Activated CD4-positive, alpha-beta T cell treated with anti-CD3 and anti-CD28 coated beads for 36 hours (primary cell): ENCODE data around the gene ARPC1B. TPM values are rescaled to one million over a fixed set of nuclear protein-coding genes. Genes with fewer than 3 reads are reported as not detected.

Experiments used
- ATAC-seq: fragments of 200-7000 bp; cut with Tn5 transposase; one replicate; pipeline ENCODE4 v1.10.0; 2021; ENCODE audit warnings: mild to moderate bottlenecking, moderate library complexity
- CTCF ChIA-PET: fragments of 350-600 bp; sonication (Branson Sonifier 250); formaldehyde crosslinking; loops from one replicate; lab custom pipeline; 2021; ENCODE audit warnings: antibody characterized with exemption; lab: Charles Lee
- POLR2A ChIA-PET: fragments of 350-600 bp; sonication (Branson Sonifier 250); formaldehyde crosslinking; loops from one replicate; lab custom pipeline; 2021; ENCODE audit warnings: antibody characterized with exemption, inconsistent platforms; lab: Charles Lee
- DNase-seq: peaks from one replicate; pipeline ENCODE4 v3.0.0-alpha.2; 2020
- H3K27ac Mint-ChIP-seq: one replicate; pipeline ENCODE4 v1.8.0; 2021; ENCODE audit warnings: mixed read lengths
- H3K27me3 Mint-ChIP-seq: one replicate; pipeline ENCODE4 v1.8.0; 2021; ENCODE audit warnings: mixed read lengths
- H3K36me3 Mint-ChIP-seq: one replicate; pipeline ENCODE4 v1.8.0; 2021; ENCODE audit warnings: low read depth, mixed read lengths
- H3K4me1 Mint-ChIP-seq: one replicate; pipeline ENCODE4 v1.8.0; 2021; ENCODE audit warnings: mixed read lengths
- H3K4me3 Mint-ChIP-seq: one replicate; pipeline ENCODE4 v1.8.0; 2021; ENCODE audit warnings: mild to moderate bottlenecking, moderate library complexity, mixed read lengths
- H3K9me3 Mint-ChIP-seq: one replicate; pipeline ENCODE4 v1.8.0; 2021; ENCODE audit warnings: low read depth, mixed read lengths
- intact Hi-C, 2 experiments: fragments of 100-400 bp; cut with DNase I in 1 of 2; cut with micrococcal nuclease in 1 of 2; formaldehyde crosslinking; loops; one replicate each; pipeline versions ENCODE4 v1.14.2 to v1.15.1; 2022 to 2024; cut with DNase I, micrococcal nuclease
- total RNA-seq, 2 experiments: library from RNA; stranded (reverse); gene quantifications; one replicate each; pipeline ENCODE4 v1.2.3, GENCODE V29; 2021

The ARPC1B gene
- total RNA-seq, 2 experiments from 2014 or later = 318 to 326 TPM

DNA sequence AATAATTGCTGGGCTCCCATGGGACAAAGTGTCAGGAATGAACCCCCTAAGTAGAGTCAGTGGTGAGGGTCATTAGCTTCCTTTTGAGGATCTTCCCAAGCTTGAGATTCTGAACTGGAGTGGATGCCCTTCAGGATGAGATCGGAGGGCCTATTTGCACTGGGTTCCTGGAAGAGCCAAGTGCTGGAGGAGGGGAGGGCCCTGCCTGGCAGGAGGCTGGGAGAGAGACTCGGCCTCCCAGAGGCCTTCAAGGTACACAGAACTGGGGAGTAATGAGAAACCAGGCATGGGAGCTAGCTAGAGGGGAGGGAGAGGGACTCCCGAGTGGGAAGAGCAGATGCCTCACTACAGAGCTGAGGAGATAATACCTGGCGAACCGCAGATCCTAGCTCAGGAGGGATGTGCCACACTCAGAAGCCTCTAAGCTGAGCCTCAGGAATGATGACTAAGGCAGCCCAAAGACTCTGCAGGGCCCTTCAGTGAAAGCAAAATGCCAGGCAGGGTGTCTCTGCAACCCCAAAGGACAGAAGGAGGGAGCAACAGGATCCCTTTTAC is 24.4 kb downstream of the ARPC1B start:
- DNase-seq (no peak), ATAC-seq (no peak)
- H3K4me3 Mint-ChIP-seq = no peak overlapping the region
- H3K36me3 Mint-ChIP-seq = peaks cover 64% of the 10 kb centered on the region
- no peaks in the 10 kb centered on the region for H3K9me3 Mint-ChIP-seq
- intact Hi-C loops = no loop called here
- POLR2A ChIA-PET = interaction anchor here (0.6 to 1.9 kb wide), 2 partner anchors 9 to 18 kb away, joined by 3 to 10 read pairs; partner anchors contain the start of genes BUD31 and PDAP1
- peaks cover 11% of the 10 kb centered on the region for H3K4me1 Mint-ChIP-seq
- H3K27ac Mint-ChIP-seq = peak overlapping the region; percentile 18
- H3K27me3 Mint-ChIP-seq = no peaks in the 10 kb centered on the region
- CTCF ChIA-PET = interaction anchor here (0.5 to 0.9 kb wide), 4 partner anchors 8 to 1189 kb away, joined by 3 to 4 read pairs (median 3); no protein-coding TSS in a partner anchor

DNA sequence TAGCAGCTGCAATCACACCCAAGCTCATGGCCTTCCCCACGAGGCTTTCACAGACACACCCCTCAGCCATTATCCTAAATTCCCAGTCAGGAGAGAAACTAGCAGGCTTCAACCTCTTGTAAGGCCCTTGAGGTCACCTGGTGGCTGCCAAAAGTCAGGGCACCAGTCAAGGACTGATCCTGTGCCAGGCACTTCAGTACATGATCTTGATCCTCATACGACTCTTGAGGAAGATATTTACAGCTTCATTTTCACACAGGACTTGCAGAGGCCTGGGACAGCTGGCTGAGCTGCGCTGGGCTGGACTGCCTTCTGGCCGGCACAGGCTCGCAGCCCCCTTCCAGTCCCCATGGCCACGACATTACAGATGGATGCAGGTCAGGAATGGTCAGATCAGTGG is 25.1 kb downstream of the ARPC1B start:
- H3K27ac Mint-ChIP-seq = no peak overlapping the region
- H3K27me3 Mint-ChIP-seq = no peaks in the 10 kb centered on the region
- DNase-seq (no peak), ATAC-seq (no peak)
- ChIA-PET CTCF (no interaction called here), POLR2A (interaction anchor here (1.9 kb wide), 1 partner anchor 9 kb away, joined by 10 read pairs; the partner anchor contains the start of genes BUD31 and PDAP1)
- peaks cover 14% of the 10 kb centered on the region for H3K4me1 Mint-ChIP-seq
- H3K9me3 Mint-ChIP-seq = no peaks in the 10 kb centered on the region
- intact Hi-C loops = no loop called here
- no peak overlapping the region for H3K4me3 Mint-ChIP-seq
- H3K36me3 Mint-ChIP-seq = peaks cover 63% of the 10 kb centered on the region

DNA sequence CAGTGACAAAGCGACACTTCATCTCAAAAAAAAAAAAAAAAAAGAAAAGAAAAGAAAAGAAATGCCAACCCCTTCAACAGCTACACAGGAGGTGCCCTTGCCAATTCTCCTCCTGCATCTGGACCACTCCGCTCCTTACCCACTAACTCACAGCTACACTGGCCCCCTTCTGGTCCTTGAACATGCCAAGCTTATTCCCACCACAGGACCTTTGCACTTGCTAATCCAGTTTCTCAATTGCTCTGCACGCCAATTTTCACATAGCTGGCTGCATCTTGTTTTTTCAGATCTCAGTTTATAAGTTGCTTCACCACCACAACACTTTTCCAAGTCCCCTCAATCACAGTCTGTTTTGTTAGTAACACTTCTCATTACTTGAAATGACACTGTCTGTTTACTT is 28.3 kb downstream of the ARPC1B start:
- Mint-ChIP-seq H3K27me3 (no peaks in the 10 kb centered on the region), H3K4me1 (peaks cover 31% of the 10 kb centered on the region), H3K27ac (no peak overlapping the region), H3K4me3 (no peak overlapping the region), H3K9me3 (no peaks in the 10 kb centered on the region), H3K36me3 (peaks cover 51% of the 10 kb centered on the region)
- ATAC-seq (no peak), DNase-seq (no peak)
- ChIA-PET CTCF (no interaction called here), POLR2A (interaction anchor here (0.6 to 0.7 kb wide), 2 partner anchors 15 to 18 kb away, joined by 3 read pairs; no protein-coding TSS in a partner anchor)
- intact Hi-C loops = no loop called here

DNA sequence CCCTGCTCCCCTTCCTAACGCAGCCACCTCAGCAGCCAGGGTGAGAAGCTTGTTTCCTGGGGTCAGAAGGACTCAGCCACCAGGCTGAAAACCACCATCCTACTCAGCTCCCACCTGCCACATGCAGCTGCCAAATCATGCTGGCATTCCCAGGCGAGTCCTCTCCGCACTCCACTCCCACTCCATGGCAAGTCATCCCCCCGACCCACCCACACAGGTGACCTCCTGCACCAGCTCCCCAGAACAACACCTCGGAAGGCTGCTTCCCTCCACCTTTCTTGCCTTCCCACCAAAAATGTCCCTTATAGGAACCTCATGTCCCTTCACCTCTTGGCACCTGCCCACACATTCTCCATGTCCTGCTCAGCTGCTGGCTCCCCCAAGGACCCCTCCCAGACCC is 29.2 kb downstream of the ARPC1B start:
- CTCF ChIA-PET = interaction anchor here (0.6 kb wide), 1 partner anchor 1952 kb away, joined by 3 read pairs; no protein-coding TSS in a partner anchor
- Mint-ChIP-seq H3K27me3 (no peaks in the 10 kb centered on the region), H3K27ac (peak overlapping the region; percentile 11), H3K9me3 (no peaks in the 10 kb centered on the region), H3K4me1 (peaks cover 31% of the 10 kb centered on the region), H3K4me3 (no peak overlapping the region), H3K36me3 (peaks cover 46% of the 10 kb centered on the region)
- intact Hi-C loops = no loop called here
- DNase-seq (no peak), ATAC-seq (no peak)
- POLR2A ChIA-PET = no interaction called here

DNA sequence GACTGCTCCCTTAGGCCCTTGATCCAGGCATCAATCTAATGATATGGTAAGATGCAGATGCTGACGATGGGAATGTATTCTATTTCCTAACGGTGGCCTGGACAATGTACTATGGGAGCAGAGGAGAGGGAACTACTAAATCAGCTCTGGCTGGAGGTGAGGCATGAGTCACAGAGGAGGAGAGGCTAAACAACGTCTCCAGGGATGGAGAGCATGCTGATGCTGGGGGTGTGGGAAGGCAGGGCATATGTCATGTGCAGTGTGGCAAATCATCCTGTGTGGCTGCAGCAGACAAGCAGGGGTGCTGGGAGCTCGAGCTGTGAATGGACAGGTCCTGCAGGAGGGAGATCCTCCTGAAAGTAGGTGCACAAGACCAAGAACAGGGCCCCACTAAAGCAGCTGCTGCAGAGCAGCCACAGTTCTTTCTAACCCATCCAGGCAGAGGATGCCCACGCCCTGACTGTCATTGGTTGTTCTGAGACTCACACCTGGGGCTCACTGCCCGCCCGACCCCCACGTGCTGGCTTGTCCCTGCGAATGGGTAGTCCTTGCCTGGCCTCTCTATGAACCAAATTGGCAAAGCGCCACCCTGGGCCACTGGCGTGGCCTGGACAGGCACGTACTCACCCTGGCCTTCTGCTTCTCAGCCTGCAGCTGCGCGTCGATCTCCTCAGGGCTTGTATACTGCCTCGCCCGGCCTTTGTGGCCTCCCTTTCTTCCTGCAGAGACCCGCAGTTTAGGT is 29.9 kb downstream of the ARPC1B start:
- POLR2A ChIA-PET = no interaction called here
- DNase-seq = no peak
- H3K27me3 Mint-ChIP-seq = no peaks in the 10 kb centered on the region
- H3K36me3 Mint-ChIP-seq = peaks cover 48% of the 10 kb centered on the region
- CTCF ChIA-PET = no interaction called here
- H3K27ac Mint-ChIP-seq = no peak overlapping the region
- no peaks in the 10 kb centered on the region for H3K9me3 Mint-ChIP-seq
- intact Hi-C loops = no loop called here
- no peak overlapping the region for H3K4me3 Mint-ChIP-seq
- peaks cover 31% of the 10 kb centered on the region for H3K4me1 Mint-ChIP-seq
- ATAC-seq = no peak

DNA sequence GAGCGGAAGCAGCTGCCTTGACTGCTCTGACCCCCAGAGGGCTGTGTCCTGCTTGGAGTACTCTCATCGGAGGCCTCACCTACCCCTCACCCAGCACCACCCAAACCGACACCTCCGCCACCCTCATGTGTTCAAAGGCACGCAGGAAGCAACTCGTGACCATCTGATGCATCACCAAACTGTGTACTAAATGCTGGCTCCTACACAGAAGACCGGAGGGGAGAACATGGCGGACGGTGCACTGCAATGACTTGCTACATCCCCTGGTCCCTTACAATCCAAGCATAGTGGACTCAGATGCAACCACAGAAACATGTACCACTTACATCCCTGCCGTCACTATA is 30.4 kb downstream of the ARPC1B start:
- POLR2A ChIA-PET = no interaction called here
- no peak overlapping the region for H3K27ac Mint-ChIP-seq
- intact Hi-C loops = loop anchor here (5.0 kb wide), 5 partner anchors 33 to 697 kb away; partner anchors contain the start of genes AP4M1 (in 1 of the 2), ARPC1B (in 1 of the 2), ATP5MF (in 1 of the 2) and COPS6 (in 1 of the 2)
- H3K4me1 Mint-ChIP-seq = peaks cover 34% of the 10 kb centered on the region
- no peaks in the 10 kb centered on the region for H3K9me3 Mint-ChIP-seq
- CTCF ChIA-PET = interaction anchor here (0.7 to 1.2 kb wide), 2 partner anchors 60 to 1122 kb away, joined by 3 read pairs; no protein-coding TSS in a partner anchor
- ATAC-seq = no peak
- peaks cover 51% of the 10 kb centered on the region for H3K36me3 Mint-ChIP-seq
- no peak for DNase-seq
- H3K4me3 Mint-ChIP-seq = no peak overlapping the region
- H3K27me3 Mint-ChIP-seq = no peaks in the 10 kb centered on the region

DNA sequence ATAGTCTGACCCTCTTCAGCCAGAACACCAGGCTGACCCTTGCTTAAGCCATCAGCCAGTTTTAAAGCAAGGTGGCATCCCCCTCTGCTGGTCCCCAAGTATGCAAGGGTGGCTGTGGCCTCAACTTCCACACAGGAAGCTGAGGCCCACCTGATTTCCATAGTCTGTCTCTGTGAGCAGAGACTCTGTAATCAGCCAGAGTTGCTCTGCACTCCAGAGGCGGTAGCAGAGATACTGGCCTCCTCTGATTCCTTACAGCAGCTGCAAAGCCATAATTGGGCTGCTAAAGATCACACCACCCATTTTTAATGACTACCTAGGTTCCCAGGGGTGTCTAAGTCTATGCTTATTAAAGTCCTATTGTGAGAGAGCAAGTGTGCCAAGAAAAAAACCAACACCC is 32.0 kb downstream of the ARPC1B start:
- DNase-seq = no peak
- no peaks in the 10 kb centered on the region for H3K27me3 Mint-ChIP-seq
- POLR2A ChIA-PET = interaction anchor here (1.4 kb wide), 1 partner anchor 26 kb away, joined by 4 read pairs; no protein-coding TSS in a partner anchor
- peak overlapping the region; percentile 96 for H3K27ac Mint-ChIP-seq
- H3K4me3 Mint-ChIP-seq = peak overlapping the region; percentile 90
- ATAC-seq = no peak
- CTCF ChIA-PET = interaction anchor here (0.5 to 1.6 kb wide), 6 partner anchors 9 to 513 kb away, joined by 3 to 6 read pairs (median 3); no protein-coding TSS in a partner anchor
- H3K36me3 Mint-ChIP-seq = peaks cover 52% of the 10 kb centered on the region
- intact Hi-C loops = loop anchor here (2.0 to 5.0 kb wide), 6 partner anchors 14 to 696 kb away; partner anchors contain the start of genes AP4M1 (in 1 of the 2), ARPC1B (in 1 of the 2), ATP5MF (in 1 of the 2) and COPS6 (in 1 of the 2)
- H3K9me3 Mint-ChIP-seq = no peaks in the 10 kb centered on the region
- H3K4me1 Mint-ChIP-seq = peaks cover 46% of the 10 kb centered on the region

DNA sequence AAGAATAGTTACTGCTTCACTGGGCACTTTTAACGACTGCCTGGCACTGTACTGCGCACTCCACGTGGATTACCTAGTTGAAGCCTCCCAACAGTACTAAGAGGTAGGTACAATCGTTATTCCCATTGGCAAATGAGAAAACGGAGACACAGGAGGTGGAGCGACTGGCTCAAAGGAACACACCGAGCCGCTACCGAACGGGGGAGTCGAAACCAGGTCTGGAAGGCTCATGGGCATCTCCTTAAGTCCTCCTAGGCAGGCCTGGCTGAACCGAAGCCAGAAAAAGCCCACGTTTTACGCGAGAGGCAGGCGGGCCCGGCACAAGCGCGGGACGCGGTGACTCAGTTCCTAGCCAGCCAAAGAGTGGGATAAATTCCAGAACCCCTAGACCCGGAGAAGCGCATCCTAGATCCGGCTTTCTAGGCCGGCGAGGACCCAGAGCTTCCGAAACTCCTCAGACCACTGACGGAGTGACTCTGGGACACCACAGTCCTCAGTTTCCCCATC is 33.4 kb downstream of the ARPC1B start:
- DNase-seq (peak; percentile 63), ATAC-seq (peak; percentile 23)
- CTCF ChIA-PET = interaction anchor here (1.1 to 1.6 kb wide), 4 partner anchors 8 to 42 kb away, joined by 3 to 4 read pairs (median 3); partner anchors contain the start of genes CPSF4 and PTCD1
- intact Hi-C loops = loop anchor here (1.0 to 5.0 kb wide), 21 partner anchors 15 to 1020 kb away; partner anchors contain the start of genes ARPC1B (in 2 of the 2), ATP5MF (in 2 of the 2), CPSF4 (in 2 of the 2) and PTCD1 (in 2 of the 2)
- Mint-ChIP-seq H3K36me3 (peaks cover 60% of the 10 kb centered on the region), H3K9me3 (no peaks in the 10 kb centered on the region), H3K27me3 (no peaks in the 10 kb centered on the region), H3K4me1 (peaks cover 45% of the 10 kb centered on the region), H3K4me3 (peak overlapping the region; percentile 90), H3K27ac (peak overlapping the region; percentile 96)
- POLR2A ChIA-PET = interaction anchor here (0.9 to 2.0 kb wide), 6 partner anchors 9 to 57 kb away, joined by 3 to 13 read pairs (median 5); no protein-coding TSS in a partner anchor

DNA sequence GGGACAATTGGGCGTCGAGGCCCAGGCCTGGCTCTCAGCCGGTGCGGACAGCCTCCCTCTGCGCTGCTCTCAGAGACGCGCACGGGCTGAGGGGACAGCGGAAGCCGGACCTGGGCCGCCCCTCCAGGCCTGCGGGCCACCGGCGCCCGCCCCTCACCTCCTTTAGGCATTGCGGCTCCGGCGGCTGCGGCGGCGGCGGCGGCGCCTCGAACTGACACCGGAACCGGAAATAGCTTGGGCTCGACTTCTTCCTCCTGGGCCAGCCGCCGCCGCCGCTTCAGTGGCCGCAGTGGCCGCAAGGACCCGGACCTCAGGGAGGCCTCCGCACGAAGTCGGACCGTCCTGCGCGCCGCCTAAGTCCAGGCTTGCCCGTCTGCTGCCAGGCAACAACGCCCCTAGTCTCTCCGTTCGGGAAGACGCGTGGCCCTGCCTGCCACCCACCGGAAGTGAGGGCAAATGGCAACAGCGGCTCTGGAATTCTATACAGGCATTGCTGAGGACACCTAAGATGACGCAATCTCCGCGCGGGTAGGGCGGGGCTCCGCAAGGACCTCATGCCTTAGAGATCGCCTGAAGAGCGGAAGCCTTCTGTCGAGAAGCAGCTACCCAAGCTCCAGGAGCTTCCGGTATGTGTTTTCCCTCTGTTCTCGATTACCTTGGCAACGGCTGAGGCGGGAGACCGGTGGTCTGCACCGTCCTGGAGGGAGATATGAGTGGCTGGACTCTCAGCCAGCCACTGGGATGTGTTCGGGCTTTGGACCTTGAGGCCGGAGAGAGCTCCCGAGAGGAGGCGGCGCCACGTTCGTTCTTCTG is 34.1 kb downstream of the ARPC1B start, which contains the start of the genes BUD31 and PDAP1:
Gene BUD31 (plus strand): TSS at position 591 of the 813 bp plus-strand sequence. CDS start 2,124 bp downstream, outside the sequence.
Gene PDAP1 (minus strand): TSS at position 219 of the 813 bp plus-strand sequence. CDS start 49 bp downstream, at position 170.
- Mint-ChIP-seq H3K9me3 (no peaks in the 10 kb centered on the region), H3K27ac (peak within 1 kb of the TSS; percentile 96), H3K4me3 (peak within 1 kb of the TSS; percentile 90), H3K4me1 (peaks cover 40% of the 10 kb centered on the region), H3K27me3 (no peaks in the 10 kb centered on the region), H3K36me3 (peaks cover 60% of the 10 kb centered on the region)
- ChIA-PET CTCF (interaction anchor here (0.6 to 1.3 kb wide), 6 partner anchors 14 to 91 kb away, joined by 3 to 4 read pairs (median 3); partner anchors contain the start of genes CPSF4 and PTCD1), POLR2A (interaction anchor here (0.6 to 2.0 kb wide), 18 partner anchors 9 to 672 kb away, joined by 3 to 13 read pairs (median 4); partner anchors contain the start of genes ARPC1B, FAM200A, ZKSCAN5 and ZNF394)
- intact Hi-C loops = loop anchor here (1.0 to 5.0 kb wide), 20 partner anchors 15 to 1020 kb away; partner anchors contain the start of genes ARPC1B (in 2 of the 2), ATP5MF (in 2 of the 2), CPSF4 (in 2 of the 2) and PTCD1 (in 2 of the 2)
- ATAC-seq (peak; percentile 89), DNase-seq (peak; percentile 94)

DNA sequence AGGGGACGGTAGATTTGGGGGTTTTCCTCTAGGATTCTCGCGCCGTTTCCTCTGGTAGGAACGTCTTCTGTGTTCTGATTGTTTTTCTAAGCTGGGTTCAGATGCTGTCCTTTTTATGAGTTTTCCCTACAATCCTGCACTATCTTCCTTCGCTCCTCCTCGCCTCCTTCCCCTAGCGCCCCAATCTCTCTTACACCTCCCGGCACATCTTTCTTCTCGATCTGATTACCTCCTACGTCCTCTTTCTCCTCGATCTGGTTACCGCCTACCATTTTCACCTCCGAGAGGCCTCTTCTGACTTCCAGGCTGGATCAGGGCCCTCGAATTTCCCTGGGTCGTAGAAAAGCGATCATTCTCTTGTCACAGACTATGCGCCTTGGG is 34.7 kb downstream of the ARPC1B start:
- ChIA-PET CTCF (interaction anchor here (0.6 to 1.6 kb wide), 7 partner anchors 8 to 91 kb away, joined by 3 to 6 read pairs (median 3); partner anchors contain the start of genes CPSF4 and PTCD1), POLR2A (interaction anchor here (0.6 to 2.0 kb wide), 16 partner anchors 9 to 672 kb away, joined by 3 to 13 read pairs (median 4); partner anchors contain the start of genes ARPC1B, FAM200A, ZKSCAN5 and ZNF394)
- peak overlapping the region; percentile 96 for H3K27ac Mint-ChIP-seq
- no peaks in the 10 kb centered on the region for H3K27me3 Mint-ChIP-seq
- intact Hi-C loops = loop anchor here (2.0 to 5.0 kb wide), 9 partner anchors 30 to 693 kb away; partner anchors contain the start of genes AP4M1 (in 1 of the 2), ARPC1B (in 1 of the 2), ATP5MF (in 1 of the 2) and COPS6 (in 1 of the 2)
- no peaks in the 10 kb centered on the region for H3K9me3 Mint-ChIP-seq
- peak overlapping the region; percentile 90 for H3K4me3 Mint-ChIP-seq
- H3K4me1 Mint-ChIP-seq = peaks cover 36% of the 10 kb centered on the region
- H3K36me3 Mint-ChIP-seq = peaks cover 56% of the 10 kb centered on the region
- ATAC-seq (peak; percentile 9), DNase-seq (no peak)
